ENCODE data around the gene PFKFB2. TPM values are rescaled to one million over a fixed set of nuclear protein-coding genes. Genes with fewer than 3 reads are reported as not detected.

PFKFB2 gene
- total and polyA plus RNA-seq, 2 of the 8 experiments (the other 6 are each of a cell fraction or from before 2014, with no cell fraction given) = 6.7 to 19.1 TPM

GRCh38 chr1:207060596-207060995 lies 7.5 kb downstream of the PFKFB2 start:
- Histone ChIP-seq H3K23ac (ENCODE audit: insufficient read length) (no peak overlapping the region), H4K8ac (ENCODE audit: extremely low read depth, insufficient read depth, low read length) (no peak overlapping the region), H3K9ac (replicated peaks in 1 of 4; ENCODE audit: extremely low read depth in 1 of 4, low read depth in 3 of 4, low read length in 3 of 4) (no peak overlapping the region), H3K56ac (replicated peaks; ENCODE audit: insufficient read length, low read depth, low read length) (no peak overlapping the region), H2AFZ (ENCODE audit: low read length) (no peak overlapping the region), H2BK5ac (ENCODE audit: low read depth, low read length) (no peak overlapping the region), H3K23me2 (ENCODE audit: low read depth, low read length) (no peaks in the 10 kb centered on the region), H3K18ac (ENCODE audit: extremely low read depth, low read length) (no peak overlapping the region), H2BK120ac (replicated peaks; ENCODE audit: low read depth, low read length) (no peak overlapping the region), H4K5ac (ENCODE audit: insufficient read length, low read depth, low read length) (no peak overlapping the region), H3K27ac (ENCODE audit: low read depth, low read length) (no peak overlapping the region), H3K14ac (ENCODE audit: insufficient read length) (no peak overlapping the region), H2AK5ac (ENCODE audit: low read depth, low read length) (no peak overlapping the region), H4K91ac (replicated peaks; ENCODE audit: insufficient read length, low read length) (no peak overlapping the region), H2BK12ac (ENCODE audit: low read depth, low read length) (no peak overlapping the region), H3K4me2 (ENCODE audit: insufficient read depth in 1 of 2, low read depth in 2 of 2, low read length in 2 of 2) (no peak overlapping the region), H3K4me1 (replicated peaks in 1 of 4; ENCODE audit: control insufficient read depth in 3 of 4, insufficient read depth in 4 of 4, low read length in 3 of 4) (peaks cover 0 to 3% (median 1%) of the 10 kb centered on the region in 4 experiments; a peak in 2 of 7 replicates), H3K27me3 (replicated peaks in 1 of 4; ENCODE audit: control insufficient read depth in 3 of 4, extremely low read depth in 1 of 4, insufficient read depth in 3 of 4, low read length in 3 of 4) (no peaks in the 10 kb centered on the region), H3K79me1 (ENCODE audit: low read depth, low read length) (no peaks in the 10 kb centered on the region), H2BK20ac (ENCODE audit: low read length) (no peak overlapping the region), H3K36me3 (ENCODE audit: control insufficient read depth in 2 of 4, insufficient read depth in 4 of 4, low read length in 3 of 4) (peaks cover 2 to 26% (median 15%) of the 10 kb centered on the region in 4 experiments; a peak in 7 of 8 replicates), H3K9me3 (ENCODE audit: insufficient read depth in 2 of 2, low read depth in 1 of 2, low read length in 1 of 2) (no peaks in the 10 kb centered on the region), H3K4ac (replicated peaks; ENCODE audit: insufficient read length, low read depth, low read length) (no peak overlapping the region), H3K79me2 (ENCODE audit: control insufficient read depth in 1 of 2, insufficient read depth in 2 of 2, low read length in 2 of 2) (no peaks in the 10 kb centered on the region), H2BK15ac (ENCODE audit: low read length) (no peak overlapping the region), H4K20me1 (replicated peaks in 1 of 2; ENCODE audit: control insufficient read depth in 1 of 2, insufficient read depth in 2 of 2, low read length in 2 of 2) (no peaks in the 10 kb centered on the region), H3K4me3 (ENCODE audit: extremely low read depth in 1 of 4, insufficient read depth in 2 of 4, low read depth in 3 of 4, low read length in 4 of 4) (no peak overlapping the region)
- ChIA-PET CTCF (ENCODE audit: partially characterized antibody) (interaction anchor here (0.6 to 3.5 kb wide), 10 partner anchors 11 to 362 kb away, joined by 3 to 21 read pairs (median 6); partner anchors contain the start of gene C1orf116), POLR2A (ENCODE audit: partially characterized antibody) (interaction anchor here (1.2 kb wide), 1 partner anchor 10 kb away, joined by 3 read pairs; the partner anchor contains the start of gene YOD1)
- FAIRE-seq (no peak), DNase-seq (ENCODE audit: low read depth in 1 of 2, low spot score in 2 of 2) (no peak)
- TF ChIP-seq TAF1 (IDR thresholded peaks at IDR 0.05; ENCODE audit: low read depth, low read length) = no peak
- no peak for TF ChIP-seq MAX (IDR thresholded peaks at IDR 0.05)
- no peak for TF ChIP-seq POLR2AphosphoS5 (IDR thresholded peaks at IDR 0.05; ENCODE audit: low read depth, low read length)
- no peak for TF ChIP-seq RNF2 (IDR thresholded peaks at IDR 0.05; ENCODE audit: borderline replicate concordance, low read depth, low read length, missing control alignments, poor library complexity, severe bottlenecking)
- no peak for TF ChIP-seq NRF1 (IDR thresholded peaks at IDR 0.05; ENCODE audit: low read depth, low read length)
- no peak for TF ChIP-seq SAP30 (IDR thresholded peaks at IDR 0.05; ENCODE audit: insufficient read depth, insufficient replicate concordance, low read length)
- no peak for TF ChIP-seq ASH2L (IDR thresholded peaks at IDR 0.05; ENCODE audit: low read length)
- TF ChIP-seq SUZ12 (IDR thresholded peaks at IDR 0.05; ENCODE audit: low read length) = no peak
- TF ChIP-seq SIRT6 (IDR thresholded peaks at IDR 0.05; ENCODE audit: low read length) = no peak
- no peak for TF ChIP-seq HDAC2 (IDR thresholded peaks at IDR 0.05; ENCODE audit: borderline replicate concordance in 1 of 2, low read depth in 2 of 2, low read length in 2 of 2)
- TF ChIP-seq USF2 (IDR thresholded peaks at IDR 0.05; ENCODE audit: low read length) = no peak
- 94% methylated on average over 3 of the region's 3 CpGs; no CpG with 5 or more reads in 1 of the 2 experiments for WGBS, 2 experiments (ENCODE audit: extremely low coverage in 1 of 2, insufficient coverage in 1 of 2, insufficient read length in 1 of 2, insufficient replicate concordance in 2 of 2, low coverage in 1 of 2, low lambda C conversion rate in 2 of 2, missing lambda C conversion rate in 1 of 2)

All from H1 (cell line).